Measurements from ENCODE around the gene ITGB2. TPM values are rescaled to one million over a fixed set of nuclear protein-coding genes. Genes with fewer than 3 reads are reported as not detected.

Gene ITGB2
- total RNA-seq, 4 donors from 2014 or later, result 18.4 to 40.7 (median 20.4) TPM

- DNase-seq (ENCODE audit: low spot score in 2 of 2), result no peak
- no peak overlapping the region for H3K4me3 ChIP-seq (ENCODE audit: low read depth, poor library complexity, severe bottlenecking)
- 85 to 89% methylated on average over 26 of the region's 26 CpGs for WGBS, 2 donors
- intact Hi-C loops (cut with DNase I; ENCODE audit: low total_unique reads), result no loop called here
- TF ChIP-seq POLR2A (IDR thresholded peaks at IDR 0.05), result no peak
- TF ChIP-seq, protein P1, sequence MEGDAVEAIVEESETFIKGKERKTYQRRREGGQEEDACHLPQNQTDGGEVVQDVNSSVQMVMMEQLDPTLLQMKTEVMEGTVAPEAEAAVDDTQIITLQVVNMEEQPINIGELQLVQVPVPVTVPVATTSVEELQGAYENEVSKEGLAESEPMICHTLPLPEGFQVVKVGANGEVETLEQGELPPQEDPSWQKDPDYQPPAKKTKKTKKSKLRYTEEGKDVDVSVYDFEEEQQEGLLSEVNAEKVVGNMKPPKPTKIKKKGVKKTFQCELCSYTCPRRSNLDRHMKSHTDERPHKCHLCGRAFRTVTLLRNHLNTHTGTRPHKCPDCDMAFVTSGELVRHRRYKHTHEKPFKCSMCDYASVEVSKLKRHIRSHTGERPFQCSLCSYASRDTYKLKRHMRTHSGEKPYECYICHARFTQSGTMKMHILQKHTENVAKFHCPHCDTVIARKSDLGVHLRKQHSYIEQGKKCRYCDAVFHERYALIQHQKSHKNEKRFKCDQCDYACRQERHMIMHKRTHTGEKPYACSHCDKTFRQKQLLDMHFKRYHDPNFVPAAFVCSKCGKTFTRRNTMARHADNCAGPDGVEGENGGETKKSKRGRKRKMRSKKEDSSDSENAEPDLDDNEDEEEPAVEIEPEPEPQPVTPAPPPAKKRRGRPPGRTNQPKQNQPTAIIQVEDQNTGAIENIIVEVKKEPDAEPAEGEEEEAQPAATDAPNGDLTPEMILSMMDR (IDR thresholded peaks at IDR 0.05), result no peak
Observed at GRCh38 chr21:44850905-44851657, 69.6 kb downstream of the ITGB2 start.

DNA sequence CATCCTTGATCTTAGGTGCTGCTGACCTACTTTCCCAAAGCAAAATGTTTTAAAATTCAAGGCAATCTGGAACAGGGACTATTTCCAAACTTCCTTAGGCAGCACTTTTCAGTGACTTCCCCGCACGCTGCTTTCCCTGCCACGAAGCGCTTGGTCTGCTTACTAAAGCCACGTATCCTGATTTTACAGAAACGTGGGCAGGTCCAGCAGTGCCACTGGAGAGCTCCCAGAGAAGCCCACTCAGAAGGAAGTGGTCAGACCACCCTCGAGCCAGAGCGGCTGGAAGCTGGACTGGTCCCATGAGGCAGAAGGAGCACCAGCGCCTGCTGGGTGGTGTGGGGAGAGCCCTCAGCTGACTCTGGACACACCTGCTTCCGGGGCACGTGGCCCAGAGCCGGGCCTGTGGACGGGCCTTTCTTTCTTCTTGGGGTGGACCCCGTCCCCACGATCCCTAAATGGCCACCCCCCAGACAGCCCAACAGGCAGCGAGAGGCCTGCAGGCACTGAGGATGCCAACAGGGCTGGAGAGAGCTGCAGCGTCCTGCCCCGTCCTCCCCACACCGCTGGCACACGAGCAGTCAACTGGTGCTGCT, 70.4 kb downstream of the ITGB2 start:
- intact Hi-C loops (cut with DNase I; ENCODE audit: low total_unique reads), result no loop called here
- no peak overlapping the region for H3K4me3 ChIP-seq (ENCODE audit: low read depth, poor library complexity, severe bottlenecking)
- TF ChIP-seq, protein P1 (IDR thresholded peaks at IDR 0.05), result no peak
- TF ChIP-seq POLR2A (IDR thresholded peaks at IDR 0.05), result no peak
- no peak for DNase-seq (ENCODE audit: low spot score in 2 of 2)
- WGBS, 2 donors, result 93% methylated on average over 17 to 20 of the region's 20 CpGs

GRCh38 chr21:44849616-44850130, 71.0 kb downstream of the ITGB2 start:
- DNase-seq (ENCODE audit: low spot score in 2 of 2), result no peak
- intact Hi-C loops (cut with DNase I; ENCODE audit: low total_unique reads), result no loop called here
- 88 to 93% methylated on average over 12 of the region's 12 CpGs for WGBS, 2 donors
- no peak overlapping the region for H3K4me3 ChIP-seq (ENCODE audit: low read depth, poor library complexity, severe bottlenecking)
- TF ChIP-seq, protein P1 (IDR thresholded peaks at IDR 0.05), result no peak
- TF ChIP-seq POLR2A (IDR thresholded peaks at IDR 0.05), result no peak

GRCh38 chr21:44848821-44849521, 71.7 kb downstream of the ITGB2 start:
- WGBS, 2 donors, result 92 to 94% methylated on average over 18 to 30 of the region's 36 CpGs
- no peak for DNase-seq (ENCODE audit: low spot score in 2 of 2)
- H3K4me3 ChIP-seq (ENCODE audit: low read depth, poor library complexity, severe bottlenecking), result no peak overlapping the region

DNA sequence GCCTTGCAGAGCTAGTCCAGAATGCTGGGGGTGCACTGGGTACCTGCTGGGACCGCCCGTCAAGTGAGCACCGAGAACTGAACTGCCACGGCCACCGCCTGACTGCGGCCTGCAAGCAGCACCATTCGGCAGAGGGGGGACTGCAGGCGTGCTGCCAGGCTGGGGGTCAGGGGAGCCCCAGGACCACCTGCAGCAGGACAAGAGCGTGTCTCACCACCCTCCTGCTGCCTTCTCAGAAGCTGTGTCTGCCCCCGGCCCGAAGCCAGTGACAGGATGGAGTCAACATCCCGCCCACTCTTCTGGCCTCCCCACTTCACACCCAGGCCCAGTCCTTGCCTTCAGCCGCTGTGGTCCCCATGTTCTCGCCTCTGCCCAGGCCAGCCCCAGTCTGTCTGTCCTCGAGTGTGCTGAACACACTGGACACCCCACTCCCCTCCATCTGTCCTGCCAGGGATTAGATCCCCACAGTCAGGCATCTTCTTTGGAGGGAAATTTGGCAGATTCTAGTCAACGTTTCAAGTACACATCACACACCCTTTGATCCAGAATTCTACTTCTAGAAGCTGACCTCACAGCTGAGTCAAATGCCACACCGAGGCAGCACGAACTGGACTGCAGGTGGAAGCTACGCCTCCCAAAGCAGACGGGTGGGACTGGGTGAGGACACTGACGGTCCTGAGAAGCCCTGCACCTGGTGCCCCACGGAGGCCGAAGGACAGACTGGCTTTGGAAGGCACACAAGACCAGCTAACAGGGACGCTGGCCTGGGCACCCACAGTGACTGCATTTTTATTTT, 73.2 kb downstream of the ITGB2 start:
- no peak overlapping the region for H3K4me3 ChIP-seq (ENCODE audit: low read depth, poor library complexity, severe bottlenecking)
- no peak for TF ChIP-seq POLR2A (IDR thresholded peaks at IDR 0.05)
- TF ChIP-seq, protein P1 (IDR thresholded peaks at IDR 0.05), result no peak
- DNase-seq (ENCODE audit: low spot score in 2 of 2), result no peak
- intact Hi-C loops (cut with DNase I; ENCODE audit: low total_unique reads), result no loop called here
- WGBS, 2 donors, result 88 to 91% methylated on average over 15 to 21 of the region's 24 CpGs

More at GRCh38 chr21:44848821-44849521, 71.7 kb downstream of the ITGB2 start:
- TF ChIP-seq POLR2A (IDR thresholded peaks at IDR 0.05), result no peak
- TF ChIP-seq, protein P1 (IDR thresholded peaks at IDR 0.05), result no peak
- intact Hi-C loops (cut with DNase I; ENCODE audit: low total_unique reads), result no loop called here

Measured in lower leg skin (tissue), 4 donors.